Stomach (tissue), 9 donors: ENCODE data around the gene STOX1. TPM values are rescaled to one million over a fixed set of nuclear protein-coding genes. Genes with fewer than 3 reads are reported as not detected.

Experiments
- DNase-seq, 2 donors: peaks; one replicate each; pipeline versions ENCODE4 v3.0.0 to v3.0.0-alpha.2; 2013 to 2019
- H3K27ac ChIP-seq, 5 donors: fragments of 200-600 bp in 4 of 5; sonication (generic) in 4 of 5; one replicate each; pipeline ENCODE4 v1.5.1; 2013 to 2019; ENCODE audit warnings: mild to moderate bottlenecking in 1 of 5, moderate library complexity in 1 of 5
- H3K27me3 ChIP-seq, 3 donors: fragments of 200-600 bp; sonication (generic); one replicate each; pipeline ENCODE4 v1.5.1; 2017 to 2019; ENCODE audit warnings: mixed run types in 1 of 3
- H3K36me3 ChIP-seq, 4 donors: fragments of 200-600 bp; sonication (generic); 1 replicate in 3 of 4; 2 replicates in 1 of 4; pipeline ENCODE4 v1.5.1; 2016 to 2019
- H3K4me1 ChIP-seq, 4 donors: fragments of 200-600 bp; sonication (generic); one replicate each; pipeline ENCODE4 v1.5.1; 2016 to 2019
- H3K4me3 ChIP-seq, 4 donors: fragments of 200-600 bp; sonication (generic) in 3 of 4; one replicate each; pipeline ENCODE4 v1.5.1; 2016 to 2019; ENCODE audit warnings: mild to moderate bottlenecking in 1 of 4
- H3K9me3 ChIP-seq, 4 donors: fragments of 200-600 bp; sonication (generic); one replicate each; pipeline ENCODE4 v1.5.1; 2016 to 2019
- EP300 ChIP-seq: sonication (generic); formaldehyde crosslinking; IDR thresholded peaks from one replicate; pipeline ENCODE4 v1.6.1; 2017; ENCODE audit warnings: antibody characterized with exemption
- POLR2A ChIP-seq, 4 donors: fragments of 450-650 bp; IDR thresholded peaks; one replicate each; pipeline ENCODE4 v1.6.1; 2016; ENCODE audit warnings: antibody characterized with exemption in 4 of 4, control low read depth in 2 of 4, mild to moderate bottlenecking in 1 of 4, moderate library complexity in 1 of 4
- POLR2AphosphoS5 ChIP-seq, 3 donors: sonication (generic); formaldehyde crosslinking; IDR thresholded peaks; one replicate each; pipeline ENCODE4 v1.6.1; 2016; ENCODE audit warnings: antibody characterized with exemption in 3 of 3
- WGBS, 5 donors: extraction: QIAGEN DNeasy Blood & Tissue Kit in 3 of 5; methylation state at CpG; one replicate each; pipeline versions ENCODE4 v1.1.5 to v1.1.7; 2013 to 2018; 5-methylcytosine and 5-hydroxymethylcytosine counted together
- intact Hi-C: fragments of 100-400 bp; cut with DNase I; formaldehyde crosslinking; loops from one replicate; pipeline ENCODE4 v1.15.1; 2023; ENCODE audit warnings: low total_unique reads
- polyA plus RNA-seq, 3 donors: library from polyadenylated mRNA; stranded (reverse); fragments of 200-250 nt; gene quantifications; one replicate each; pipeline ENCODE4 v1.2.3, GENCODE V29; 2013
- total RNA-seq, 5 donors: library from RNA; depleted of rRNA; stranded (reverse); fragments of >200 nt; gene quantifications; one replicate each; pipeline versions ENCODE4 v1.1.0 to v1.2.3, GENCODE V29; 2014 to 2016
- TF ChIP-seq, protein P1 (sequence below), 7 experiments: fragments of 450-650 bp in 4 of 7; fragments of 200-600 bp in 3 of 7; sonication (generic) in 3 of 7; IDR thresholded peaks; one replicate each; pipeline ENCODE4 v1.5.1; 2016 to 2019; ENCODE audit warnings: antibody characterized with exemption in 7 of 7, control low read depth in 2 of 7, mild to moderate bottlenecking in 1 of 7
- donor health status: healthy with polysubstance abuse.
- donor health status: Bipolar disorder and iron deficiency.
- donor health status: healthy.

Gene STOX1
- total and polyA plus RNA-seq, 8 donors, result 1.2 to 13.8 (median 3.4) TPM

DNA sequence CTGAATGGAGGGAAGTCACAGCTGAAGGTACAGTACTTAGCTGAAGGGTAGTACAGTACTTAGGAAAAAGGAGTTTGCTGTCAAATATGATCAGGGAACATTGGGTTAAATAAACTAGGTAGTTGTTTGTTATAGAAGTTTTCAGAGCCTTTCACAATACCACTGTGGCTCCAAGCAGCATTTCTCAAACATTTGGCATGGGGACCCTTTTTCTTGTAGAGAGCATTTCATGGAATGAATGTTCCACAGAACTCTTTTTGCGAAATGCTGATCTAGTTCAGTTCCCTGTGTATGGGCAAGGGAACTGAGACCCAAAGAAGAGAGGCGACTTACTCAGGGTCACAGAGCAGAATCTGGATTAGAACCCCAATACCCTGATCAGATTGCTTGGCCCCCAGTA is 42.3 kb downstream of the STOX1 start:
- peaks cover 0 to 38% (median 19%) of the 10 kb centered on the region in 4 donors for H3K4me1 ChIP-seq
- no peaks in the 10 kb centered on the region for H3K36me3 ChIP-seq
- intact Hi-C loops, result no loop called here
- no peak for DNase-seq
- H3K27me3 ChIP-seq, result no peaks in the 10 kb centered on the region
- peak overlapping the region in 4 of 5 donors; percentile 56 to 86 (median 66) for H3K27ac ChIP-seq
- H3K4me3 ChIP-seq, result no peak overlapping the region
- TF ChIP-seq, protein P1, sequence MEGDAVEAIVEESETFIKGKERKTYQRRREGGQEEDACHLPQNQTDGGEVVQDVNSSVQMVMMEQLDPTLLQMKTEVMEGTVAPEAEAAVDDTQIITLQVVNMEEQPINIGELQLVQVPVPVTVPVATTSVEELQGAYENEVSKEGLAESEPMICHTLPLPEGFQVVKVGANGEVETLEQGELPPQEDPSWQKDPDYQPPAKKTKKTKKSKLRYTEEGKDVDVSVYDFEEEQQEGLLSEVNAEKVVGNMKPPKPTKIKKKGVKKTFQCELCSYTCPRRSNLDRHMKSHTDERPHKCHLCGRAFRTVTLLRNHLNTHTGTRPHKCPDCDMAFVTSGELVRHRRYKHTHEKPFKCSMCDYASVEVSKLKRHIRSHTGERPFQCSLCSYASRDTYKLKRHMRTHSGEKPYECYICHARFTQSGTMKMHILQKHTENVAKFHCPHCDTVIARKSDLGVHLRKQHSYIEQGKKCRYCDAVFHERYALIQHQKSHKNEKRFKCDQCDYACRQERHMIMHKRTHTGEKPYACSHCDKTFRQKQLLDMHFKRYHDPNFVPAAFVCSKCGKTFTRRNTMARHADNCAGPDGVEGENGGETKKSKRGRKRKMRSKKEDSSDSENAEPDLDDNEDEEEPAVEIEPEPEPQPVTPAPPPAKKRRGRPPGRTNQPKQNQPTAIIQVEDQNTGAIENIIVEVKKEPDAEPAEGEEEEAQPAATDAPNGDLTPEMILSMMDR (IDR thresholded peaks at IDR 0.05), result no peak
- no peak for TF ChIP-seq POLR2A (IDR thresholded peaks at IDR 0.05)
- no peak for TF ChIP-seq EP300
- TF ChIP-seq POLR2AphosphoS5 (IDR thresholded peaks at IDR 0.05), result no peak
- WGBS, 5 donors, result 34 to 84% (median 66%) methylated on average over 2 of the region's 2 CpGs
- H3K9me3 ChIP-seq, result no peaks in the 10 kb centered on the region

DNA sequence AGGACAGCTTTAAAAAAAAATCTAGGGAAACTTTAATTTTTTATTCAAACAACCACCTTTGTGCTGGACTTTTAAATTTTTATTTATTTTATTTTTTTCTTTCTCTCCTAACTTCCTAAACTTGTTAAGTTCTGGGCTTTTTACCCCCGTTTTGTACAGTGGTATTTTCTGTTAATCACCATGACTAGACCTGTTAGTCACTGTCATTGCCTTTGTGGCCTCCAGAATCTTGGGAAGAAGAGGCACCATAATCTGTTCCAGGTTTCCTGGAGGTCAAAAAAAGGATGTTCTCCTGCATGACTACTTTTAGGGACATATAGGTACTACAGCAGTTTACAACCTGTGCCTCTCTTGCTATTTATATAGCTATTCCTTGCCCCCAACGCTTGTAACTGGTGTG is 42.7 kb downstream of the STOX1 start:
- peaks cover 0 to 38% (median 19%) of the 10 kb centered on the region in 4 donors for H3K4me1 ChIP-seq
- intact Hi-C loops, result no loop called here
- H3K4me3 ChIP-seq, result no peak overlapping the region
- DNase-seq, result no peak
- H3K36me3 ChIP-seq, result no peaks in the 10 kb centered on the region
- peak overlapping the region in 4 of 5 donors; percentile 56 to 86 (median 74) for H3K27ac ChIP-seq
- no peaks in the 10 kb centered on the region for H3K27me3 ChIP-seq
- TF ChIP-seq, protein P1 (IDR thresholded peaks at IDR 0.05), result no peak
- TF ChIP-seq POLR2AphosphoS5 (IDR thresholded peaks at IDR 0.05) (no peak), POLR2A (IDR thresholded peaks at IDR 0.05) (no peak), EP300 (no peak)
- WGBS, 5 donors, result 85 to 92% (median 88%) methylated on average over 2 of the region's 2 CpGs
- H3K9me3 ChIP-seq, result no peaks in the 10 kb centered on the region

- Histone ChIP-seq H3K4me1 (peaks cover 0 to 43% (median 19%) of the 10 kb centered on the region in 4 donors), H3K27me3 (no peaks in the 10 kb centered on the region), H3K9me3 (no peaks in the 10 kb centered on the region), H3K36me3 (no peaks in the 10 kb centered on the region), H3K4me3 (no peak overlapping the region), H3K27ac (peak overlapping the region in 4 of 5 donors; percentile 56 to 86 (median 74))
- intact Hi-C loops, result no loop called here
- TF ChIP-seq, protein P1 (IDR thresholded peaks at IDR 0.05), result no peak
- TF ChIP-seq POLR2A (IDR thresholded peaks at IDR 0.05) (no peak), EP300 (no peak), POLR2AphosphoS5 (IDR thresholded peaks at IDR 0.05) (no peak)
- WGBS, 5 donors, result 45 to 58% (median 52%) methylated on average over 3 of the region's 3 CpGs
- DNase-seq, result peak in 1 of 2 donors; percentile 12
Measured at GRCh38 chr10:68870545-68871104, 43.3 kb downstream of the STOX1 start.

GRCh38 chr10:68871105-68871711 is 43.9 kb downstream of the STOX1 start:
- no peak overlapping the region for H3K4me3 ChIP-seq
- DNase-seq, result peak in 1 of 2 donors; percentile 47
- H3K36me3 ChIP-seq, result no peaks in the 10 kb centered on the region
- TF ChIP-seq, protein P1 (IDR thresholded peaks at IDR 0.05), result no peak
- TF ChIP-seq POLR2A (IDR thresholded peaks at IDR 0.05) (no peak), EP300 (no peak), POLR2AphosphoS5 (IDR thresholded peaks at IDR 0.05) (no peak)
- intact Hi-C loops, result no loop called here
- H3K27ac ChIP-seq, result peak overlapping the region; percentile 56 to 86 (median 74)
- peaks cover 0 to 49% (median 21%) of the 10 kb centered on the region in 4 donors for H3K4me1 ChIP-seq
- WGBS, 5 donors, result 43 to 60% (median 53%) methylated on average over 6 of the region's 6 CpGs
- no peaks in the 10 kb centered on the region for H3K27me3 ChIP-seq
- no peaks in the 10 kb centered on the region for H3K9me3 ChIP-seq
